Measurements from ENCODE around the gene SWI5.

DNA sequence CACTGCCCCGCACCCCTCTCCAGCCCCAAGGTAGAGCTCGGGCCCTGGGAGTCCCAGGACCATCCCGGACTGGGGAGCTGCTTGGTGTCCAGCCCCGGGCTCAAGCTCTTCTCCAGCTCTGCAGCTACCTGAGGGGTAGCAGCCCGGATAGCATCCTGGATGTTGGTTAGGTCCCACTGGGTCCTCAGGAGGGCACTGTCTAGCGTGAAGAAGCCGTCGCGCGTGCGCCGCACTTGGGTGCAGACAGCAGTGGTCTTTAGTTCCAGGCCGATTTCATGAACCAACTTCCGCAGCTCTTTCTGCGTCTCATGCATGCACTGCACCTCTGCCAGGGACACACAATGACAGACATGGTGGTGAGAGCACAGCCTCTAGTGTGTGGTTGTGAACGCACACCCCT is 33.5 kb downstream of the SWI5 start:
- TF ChIP-seq, protein P1, sequence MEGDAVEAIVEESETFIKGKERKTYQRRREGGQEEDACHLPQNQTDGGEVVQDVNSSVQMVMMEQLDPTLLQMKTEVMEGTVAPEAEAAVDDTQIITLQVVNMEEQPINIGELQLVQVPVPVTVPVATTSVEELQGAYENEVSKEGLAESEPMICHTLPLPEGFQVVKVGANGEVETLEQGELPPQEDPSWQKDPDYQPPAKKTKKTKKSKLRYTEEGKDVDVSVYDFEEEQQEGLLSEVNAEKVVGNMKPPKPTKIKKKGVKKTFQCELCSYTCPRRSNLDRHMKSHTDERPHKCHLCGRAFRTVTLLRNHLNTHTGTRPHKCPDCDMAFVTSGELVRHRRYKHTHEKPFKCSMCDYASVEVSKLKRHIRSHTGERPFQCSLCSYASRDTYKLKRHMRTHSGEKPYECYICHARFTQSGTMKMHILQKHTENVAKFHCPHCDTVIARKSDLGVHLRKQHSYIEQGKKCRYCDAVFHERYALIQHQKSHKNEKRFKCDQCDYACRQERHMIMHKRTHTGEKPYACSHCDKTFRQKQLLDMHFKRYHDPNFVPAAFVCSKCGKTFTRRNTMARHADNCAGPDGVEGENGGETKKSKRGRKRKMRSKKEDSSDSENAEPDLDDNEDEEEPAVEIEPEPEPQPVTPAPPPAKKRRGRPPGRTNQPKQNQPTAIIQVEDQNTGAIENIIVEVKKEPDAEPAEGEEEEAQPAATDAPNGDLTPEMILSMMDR (IDR thresholded peaks at IDR 0.05), result no peak
- TF ChIP-seq POLR2AphosphoS5 (IDR thresholded peaks at IDR 0.05), result no peak

All from prostate gland (tissue), 2 donors.